ENCODE measurements around the gene ANAPC1.
A peak's percentile ranks its signal among the peaks of the same experiment; 100 is the strongest.
"Not testable (repeated sequence)": the region's sequence is repeated elsewhere in the genome, so short reads cannot be mapped to it uniquely, and the experiment has no call there.

Gene ANAPC1

GRCh38 chr2:111905990-111906735 lies 22.2 kb upstream of the ANAPC1 start:
- intact Hi-C loops (cut with DNase I), result no loop called here
- peak in 18 of 42 donors; percentile 19 to 68 (median 49) for DNase-seq

- intact Hi-C loops (cut with DNase I), result not testable (repeated sequence)
- peak in 3 of 42 donors; percentile 9 to 32 (median 24) for DNase-seq
Measured at GRCh38 chr2:111905475-111905869, 21.5 kb upstream of the ANAPC1 start.

DNA sequence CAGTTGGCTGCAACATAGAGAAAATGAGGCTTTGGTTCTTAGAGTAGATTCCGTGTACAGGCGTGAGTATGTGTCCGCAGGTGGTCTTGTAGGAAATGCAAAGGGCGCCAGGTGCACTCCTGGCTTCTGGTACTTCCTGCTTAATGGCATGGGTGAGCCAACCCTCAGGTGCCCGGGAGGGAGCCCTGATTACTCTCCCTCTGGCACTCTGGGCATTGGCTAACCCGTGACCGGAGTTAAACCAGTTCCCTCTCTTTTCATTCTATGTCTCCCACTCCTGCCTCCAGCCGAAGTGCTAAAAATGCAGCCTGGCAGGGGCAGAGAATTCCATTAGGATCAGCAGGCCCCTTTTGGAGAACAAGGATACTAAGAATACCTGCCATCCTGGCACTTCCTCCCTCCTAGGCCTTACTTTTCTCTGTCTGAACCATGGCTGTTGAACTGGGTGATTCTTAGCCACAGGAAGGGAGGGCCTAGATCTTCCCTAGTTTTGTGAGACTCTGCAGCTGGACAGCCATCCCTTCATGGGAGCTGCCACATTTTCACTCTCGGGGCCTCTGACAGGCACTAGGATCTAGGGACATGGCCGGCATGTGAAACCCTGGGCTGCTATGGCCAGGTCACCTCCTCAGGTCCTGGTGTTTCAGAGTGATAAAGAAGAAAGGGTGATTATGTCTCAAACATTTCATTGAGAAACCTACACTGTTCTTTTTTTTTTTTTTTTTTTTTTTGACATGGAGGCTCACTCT lies 20.9 kb upstream of the ANAPC1 start:
- intact Hi-C loops (cut with DNase I), result no loop called here
- peak in 2 of 42 donors; percentile 14 to 48 for DNase-seq

- intact Hi-C loops (cut with DNase I), result no loop called here
- peak in 32 of 42 donors; percentile 20 to 86 (median 52) for DNase-seq
Measured at GRCh38 chr2:111903930-111904439, 20.0 kb upstream of the ANAPC1 start.

GRCh38 chr2:111903516-111903915 lies 19.5 kb upstream of the ANAPC1 start:
- peak in 9 of 42 donors; percentile 25 to 73 (median 54) for DNase-seq
- intact Hi-C loops (cut with DNase I), result no loop called here

DNA sequence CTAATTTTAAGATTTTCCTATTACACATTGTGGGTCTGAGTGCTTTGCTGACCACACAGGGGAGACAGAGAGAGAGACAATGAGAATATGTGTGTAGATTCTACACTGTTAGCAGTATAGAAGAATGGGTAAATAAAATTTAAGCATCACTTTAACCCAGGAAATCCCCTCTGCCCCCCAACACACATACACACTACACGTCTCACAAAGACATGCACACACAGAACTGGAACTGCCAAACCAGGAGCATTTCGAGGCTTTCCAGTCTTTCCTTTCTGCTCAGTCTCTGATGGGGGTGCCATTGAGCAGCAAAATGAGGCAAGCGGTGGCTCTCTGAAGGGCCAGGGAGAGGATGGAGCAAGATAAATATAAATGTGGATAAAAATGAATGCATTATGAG lies 16.9 kb upstream of the ANAPC1 start:
- peak in 36 of 42 donors; percentile 34 to 85 (median 58) for DNase-seq
- intact Hi-C loops (cut with DNase I), result no loop called here

- intact Hi-C loops (cut with DNase I), result loop anchor here (5.0 kb wide), 1 partner anchor 153 kb away; no protein-coding TSS in a partner anchor
- DNase-seq, result peak in 15 of 42 donors; percentile 15 to 58 (median 41)
Measured at GRCh38 chr2:111898703-111899514, 14.9 kb upstream of the ANAPC1 start.

DNA sequence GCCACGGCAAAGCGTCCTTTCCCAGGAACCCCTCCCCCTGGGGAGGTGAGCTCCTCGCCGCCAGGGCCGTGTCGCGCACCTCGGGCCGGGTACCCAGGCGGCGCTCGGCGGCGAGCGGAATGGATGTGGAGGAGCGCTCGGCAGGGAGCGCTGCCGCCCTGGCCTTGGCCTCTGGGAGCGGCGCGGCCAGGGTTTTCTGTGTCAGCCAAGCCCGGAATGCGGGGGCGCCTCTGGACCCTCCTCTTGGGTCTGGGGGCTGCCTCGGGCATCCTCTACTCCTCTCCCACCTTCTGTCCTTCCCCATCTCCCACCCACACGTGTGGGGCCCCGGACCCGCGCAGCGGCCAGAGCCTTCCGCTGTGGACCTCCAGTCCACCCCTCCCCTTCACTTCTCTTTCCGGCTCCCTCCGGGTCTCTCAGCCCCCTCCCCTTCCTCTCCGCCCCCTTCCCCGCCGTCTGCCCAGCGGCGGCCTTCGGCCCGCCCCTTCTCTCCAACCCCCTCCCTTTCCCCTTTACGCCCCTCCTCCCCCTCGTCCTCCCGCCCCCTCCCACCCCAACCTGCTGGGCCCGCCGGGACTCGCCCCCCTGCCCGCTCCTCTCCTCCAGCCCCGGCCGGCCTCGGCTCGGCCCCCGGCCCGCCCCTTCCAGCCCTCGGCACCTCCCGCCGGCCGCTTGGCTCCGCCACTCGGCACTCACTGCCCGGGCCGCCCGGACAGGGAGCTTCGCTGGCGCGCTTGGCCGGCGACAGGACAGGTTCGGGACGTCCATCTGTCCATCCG lies 14.1 kb upstream of the ANAPC1 start, which contains the start of gene MERTK:
MERTK (plus strand) TSS at position 684 of the 779 bp plus-strand sequence. CDS start 129 bp downstream, outside the sequence.
- peak in 40 of 42 donors; percentile 63 to 90 (median 78) for DNase-seq
- intact Hi-C loops (cut with DNase I), result loop anchor here (5.0 kb wide), 1 partner anchor 154 kb away; no protein-coding TSS in a partner anchor

- no peak for DNase-seq
- intact Hi-C loops (cut with DNase I), result loop anchor here (5.0 kb wide), 1 partner anchor 155 kb away; no protein-coding TSS in a partner anchor
Measured at GRCh38 chr2:111897630-111897923, 13.6 kb upstream of the ANAPC1 start.

DNA sequence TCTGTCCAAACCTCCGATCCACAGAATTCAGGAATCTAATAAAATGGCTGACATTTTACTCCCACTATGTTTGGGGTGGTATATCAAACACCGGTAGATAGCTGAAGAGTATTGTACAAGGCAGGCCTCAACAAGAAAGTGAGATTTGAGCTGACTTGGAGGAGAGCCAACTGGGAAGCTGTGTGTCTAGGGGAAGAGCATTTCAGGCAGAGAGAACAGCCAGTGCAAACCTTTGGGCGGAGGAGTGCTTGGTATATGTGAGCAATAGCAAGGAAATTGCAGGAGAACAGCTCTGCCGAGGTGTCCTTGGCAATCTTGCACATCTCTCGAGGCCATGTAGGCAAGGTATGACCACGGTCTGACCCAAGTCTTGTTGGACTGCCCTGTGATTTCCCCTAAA lies 12.6 kb upstream of the ANAPC1 start:
- peak in 1 of 42 donors; percentile 37 for DNase-seq
- intact Hi-C loops (cut with DNase I), result loop anchor here (5.0 kb wide), 1 partner anchor 156 kb away; no protein-coding TSS in a partner anchor

DNA sequence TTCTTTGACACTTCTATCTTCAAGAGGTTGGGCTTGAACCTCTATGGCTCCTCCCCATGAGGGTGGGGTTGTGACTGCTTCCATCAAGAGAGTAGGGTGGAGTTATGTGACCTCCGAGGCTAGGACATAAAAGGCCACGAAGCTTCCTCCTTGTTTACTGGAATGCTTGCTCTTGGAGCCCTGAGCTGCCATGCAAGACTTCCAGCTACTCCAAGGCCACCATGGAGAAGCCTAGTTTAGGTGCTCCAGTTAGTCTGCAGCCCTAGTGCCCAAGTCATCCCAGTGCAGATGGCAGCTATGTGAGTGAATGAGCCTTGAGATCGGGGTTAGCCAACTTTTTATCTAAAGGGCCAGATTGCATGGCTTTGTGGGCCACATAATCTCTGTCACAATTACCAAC lies 12.0 kb upstream of the ANAPC1 start:
- no peak for DNase-seq
- intact Hi-C loops (cut with DNase I), result loop anchor here (5.0 kb wide), 1 partner anchor 156 kb away; no protein-coding TSS in a partner anchor

- no peak for DNase-seq
Measured at GRCh38 chr2:111884592-111884964, 585 bp upstream of the ANAPC1 start.

GRCh38 chr2:111872806-111873205 lies 11.2 kb downstream of the ANAPC1 start:
- DNase-seq; intact Hi-C loops (cut with DNase I): not testable (repeated sequence)

More at GRCh38 chr2:111884592-111884964, 585 bp upstream of the ANAPC1 start:
- intact Hi-C loops (cut with DNase I), result no loop called here

GRCh38 chr2:111865124-111865523 lies 18.9 kb downstream of the ANAPC1 start:
- DNase-seq; intact Hi-C loops (cut with DNase I): not testable (repeated sequence)

DNA sequence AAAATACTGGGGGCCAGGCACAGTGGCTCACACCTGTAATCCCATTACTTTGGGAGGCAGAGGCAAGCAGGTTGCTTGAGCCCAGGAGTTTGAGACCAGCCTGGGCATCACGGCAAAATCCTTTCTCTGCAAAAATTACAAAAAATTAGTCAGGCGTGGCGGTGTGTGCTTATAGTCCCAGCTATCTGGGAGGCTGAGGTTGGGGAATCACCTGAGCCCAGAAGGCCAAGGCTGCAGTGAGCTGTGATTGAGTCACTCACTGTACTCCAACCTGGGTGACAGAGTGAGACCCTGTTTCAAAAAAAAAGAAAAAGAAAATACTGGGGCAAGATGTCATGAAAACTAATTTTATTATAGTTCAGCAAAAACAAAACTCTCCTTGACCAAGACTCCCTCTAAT lies 24.0 kb downstream of the ANAPC1 start:
- intact Hi-C loops (cut with DNase I); DNase-seq: not testable (repeated sequence)

GRCh38 chr2:111852544-111852943 lies 31.4 kb downstream of the ANAPC1 start:
- intact Hi-C loops (cut with DNase I); DNase-seq: not testable (repeated sequence)

- peak in 30 of 42 donors; percentile 5 to 68 (median 28) for DNase-seq
- intact Hi-C loops (cut with DNase I), result not testable (repeated sequence)
Measured at GRCh38 chr2:111850646-111851045, 33.3 kb downstream of the ANAPC1 start.

Measured in head of caudate nucleus (tissue), 42 donors.